ENCODE measurements around the gene L3MBTL1.
A peak's percentile ranks its signal among the peaks of the same experiment; 100 is the strongest.

Gene L3MBTL1

DNA sequence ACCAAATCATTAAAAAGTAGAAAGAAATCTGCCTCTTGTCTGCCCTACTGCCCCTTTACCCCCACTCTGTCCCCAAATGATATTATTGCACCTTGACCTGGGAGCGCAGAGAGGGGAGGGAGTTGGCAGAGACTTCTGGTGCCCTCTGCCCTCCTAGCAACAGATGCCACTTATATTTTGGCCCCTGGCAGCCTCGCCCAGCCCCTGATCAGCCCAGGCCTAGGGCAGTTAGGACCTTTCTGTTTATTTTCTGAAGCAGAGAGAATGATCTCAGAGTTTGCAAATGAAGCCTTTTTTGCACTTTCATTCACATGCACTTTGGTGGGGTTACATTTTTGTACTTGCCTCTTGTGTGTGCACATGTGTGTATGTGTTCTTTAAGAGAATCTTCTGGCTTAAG is 43.0 kb downstream of the L3MBTL1 start:
- H3K27ac ChIP-seq: no peak overlapping the region
- TF ChIP-seq, protein P1, sequence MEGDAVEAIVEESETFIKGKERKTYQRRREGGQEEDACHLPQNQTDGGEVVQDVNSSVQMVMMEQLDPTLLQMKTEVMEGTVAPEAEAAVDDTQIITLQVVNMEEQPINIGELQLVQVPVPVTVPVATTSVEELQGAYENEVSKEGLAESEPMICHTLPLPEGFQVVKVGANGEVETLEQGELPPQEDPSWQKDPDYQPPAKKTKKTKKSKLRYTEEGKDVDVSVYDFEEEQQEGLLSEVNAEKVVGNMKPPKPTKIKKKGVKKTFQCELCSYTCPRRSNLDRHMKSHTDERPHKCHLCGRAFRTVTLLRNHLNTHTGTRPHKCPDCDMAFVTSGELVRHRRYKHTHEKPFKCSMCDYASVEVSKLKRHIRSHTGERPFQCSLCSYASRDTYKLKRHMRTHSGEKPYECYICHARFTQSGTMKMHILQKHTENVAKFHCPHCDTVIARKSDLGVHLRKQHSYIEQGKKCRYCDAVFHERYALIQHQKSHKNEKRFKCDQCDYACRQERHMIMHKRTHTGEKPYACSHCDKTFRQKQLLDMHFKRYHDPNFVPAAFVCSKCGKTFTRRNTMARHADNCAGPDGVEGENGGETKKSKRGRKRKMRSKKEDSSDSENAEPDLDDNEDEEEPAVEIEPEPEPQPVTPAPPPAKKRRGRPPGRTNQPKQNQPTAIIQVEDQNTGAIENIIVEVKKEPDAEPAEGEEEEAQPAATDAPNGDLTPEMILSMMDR (conservative IDR thresholded peaks at IDR 0.05): no peak

DNA sequence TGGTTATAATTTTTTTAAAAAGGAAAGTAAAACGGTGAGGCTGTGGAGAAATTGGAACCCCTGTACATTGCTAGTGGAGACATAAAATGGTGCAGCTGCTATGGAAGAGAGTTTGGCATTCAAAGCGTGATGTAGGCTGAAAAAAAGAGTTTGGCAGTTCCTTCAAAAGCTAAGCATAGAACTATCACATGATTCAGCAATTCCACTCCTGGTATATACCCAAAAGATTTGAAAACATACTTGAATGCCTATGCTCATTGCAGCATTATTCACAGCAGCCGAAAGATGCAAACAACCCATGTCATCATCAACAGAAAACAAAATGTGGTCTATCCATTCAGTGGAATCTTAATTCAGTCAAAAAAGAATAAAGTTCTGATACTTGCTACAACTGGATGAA is 46.9 kb downstream of the L3MBTL1 start:
- TF ChIP-seq, protein P1 (conservative IDR thresholded peaks at IDR 0.05): no peak
- no peak overlapping the region for H3K27ac ChIP-seq

DNA sequence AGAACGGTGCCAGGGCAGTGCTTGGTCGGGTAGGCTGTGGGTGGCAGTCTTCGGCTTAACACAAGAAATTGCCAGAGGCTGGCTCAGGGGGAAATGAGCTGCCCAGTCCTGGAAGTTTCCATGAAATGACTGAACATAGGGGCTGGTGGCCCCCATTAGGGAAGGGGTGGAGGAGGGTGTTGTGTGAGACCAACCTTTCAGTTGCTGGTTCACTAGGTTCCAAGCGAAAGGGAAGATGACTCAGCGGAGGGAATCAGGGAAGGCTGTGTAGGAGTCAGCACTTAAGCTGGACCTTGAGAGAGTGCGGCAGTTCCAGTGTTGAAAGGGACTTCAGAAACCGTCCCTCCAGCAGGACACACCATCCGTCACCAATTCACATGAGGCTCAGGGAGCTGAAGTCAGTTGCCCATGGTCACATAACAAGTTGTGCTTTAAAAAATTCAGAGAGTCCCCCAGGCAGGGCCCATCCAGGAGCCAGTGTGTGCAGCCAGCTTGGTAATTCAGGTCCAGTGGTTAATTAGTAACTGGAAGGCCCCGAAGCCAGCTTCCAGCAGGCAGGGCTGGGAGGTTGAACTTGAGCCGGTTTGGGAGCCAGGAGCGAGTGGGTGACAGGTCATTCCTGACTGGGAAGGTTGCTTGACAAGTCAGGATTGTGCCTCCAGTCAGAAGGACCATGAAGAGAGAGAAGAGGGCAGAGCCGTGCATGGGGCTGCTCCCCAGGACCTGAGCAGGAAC is 51.1 kb downstream of the L3MBTL1 start, which contains the start of gene SGK2:
Gene SGK2, plus strand, starts transcription at position 616 of the 735 bp plus-strand sequence. CDS start 7,469 bp downstream, outside the sequence.
- TF ChIP-seq, protein P1 (conservative IDR thresholded peaks at IDR 0.05): no peak
- peak within 1 kb of the TSS; percentile 84 for H3K27ac ChIP-seq

DNA sequence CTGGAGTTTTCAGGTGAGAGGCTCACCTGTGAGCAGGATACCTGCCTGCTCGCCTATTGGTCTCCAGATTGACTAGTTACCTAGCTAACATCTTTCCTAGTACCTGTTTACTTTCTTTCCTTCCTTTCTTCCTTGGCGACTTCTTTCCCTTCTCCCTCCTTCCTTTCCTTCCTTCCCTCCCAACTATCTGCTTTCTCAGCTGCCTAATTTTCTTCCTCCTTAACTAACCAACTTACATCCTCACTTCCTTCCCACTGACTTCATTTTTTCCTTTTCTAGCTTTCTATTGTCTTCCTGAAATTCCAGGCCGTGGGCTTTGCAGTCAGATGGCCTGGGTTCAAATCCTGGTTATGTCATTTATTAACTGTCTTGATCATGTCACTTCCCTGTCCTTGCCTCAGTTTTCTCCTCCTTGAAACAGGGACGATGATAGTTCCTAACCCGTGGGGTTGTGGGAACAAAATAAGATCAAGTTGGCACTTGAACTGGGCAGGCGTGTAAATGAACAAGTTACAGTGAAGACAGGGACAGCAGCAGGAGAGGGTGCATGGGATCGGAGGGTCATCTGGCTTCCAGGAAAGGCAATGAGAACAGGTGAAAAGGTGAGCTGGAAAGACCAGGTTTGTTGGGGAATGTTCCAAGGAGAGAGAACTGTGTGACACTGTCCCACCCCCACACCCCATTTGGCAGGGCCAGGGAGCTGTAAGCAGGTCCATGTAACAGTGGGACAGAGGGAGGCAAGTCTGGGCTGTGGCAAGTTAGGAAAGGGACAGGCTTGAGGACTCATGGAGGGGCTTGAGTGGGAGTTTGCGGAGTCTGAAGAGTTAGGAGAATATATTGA is 51.9 kb downstream of the L3MBTL1 start:
- TF ChIP-seq, protein P1 (conservative IDR thresholded peaks at IDR 0.05): no peak
- peak overlapping the region; percentile 84 for H3K27ac ChIP-seq

DNA sequence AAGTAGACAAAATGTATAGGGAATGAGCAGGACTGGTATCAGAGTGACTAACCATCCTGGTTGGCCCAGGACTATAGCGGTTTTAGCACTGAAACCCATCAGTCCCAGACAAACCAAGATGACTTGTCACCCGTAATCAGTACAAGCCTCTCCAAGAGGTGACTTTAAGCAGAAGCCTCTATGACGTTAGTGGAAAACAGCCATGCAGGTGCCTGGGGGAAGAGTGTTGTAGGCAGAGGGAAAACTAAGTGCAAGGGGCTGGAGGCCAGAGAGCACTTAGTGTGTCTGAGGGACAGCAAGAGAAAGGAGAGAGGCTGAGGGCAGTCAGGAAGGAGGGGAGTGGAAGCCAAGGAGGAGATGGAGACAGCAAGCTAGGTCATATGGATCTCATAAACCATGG is 53.5 kb downstream of the L3MBTL1 start:
- H3K27ac ChIP-seq: no peak overlapping the region
- TF ChIP-seq, protein P1 (conservative IDR thresholded peaks at IDR 0.05): no peak

DNA sequence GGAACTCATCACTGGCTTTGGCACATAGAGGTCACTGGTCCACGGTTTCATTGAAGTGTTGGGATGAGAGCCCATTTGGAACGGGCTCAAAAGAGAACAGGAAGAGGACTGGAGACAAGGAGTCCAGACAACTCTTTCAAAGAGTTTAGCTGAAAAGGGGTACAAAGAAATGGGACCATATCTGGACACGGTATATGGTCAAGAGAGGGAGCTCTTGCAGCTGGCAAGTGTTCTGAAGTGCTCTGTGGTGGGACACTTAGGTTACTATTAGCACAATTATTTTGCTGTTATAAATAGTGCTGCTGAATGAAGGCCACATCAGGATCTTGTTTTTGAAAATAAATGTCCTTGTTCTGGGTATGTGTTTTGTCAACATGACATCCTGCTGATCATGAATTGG is 55.9 kb downstream of the L3MBTL1 start:
- H3K27ac ChIP-seq: no peak overlapping the region
- TF ChIP-seq, protein P1 (conservative IDR thresholded peaks at IDR 0.05): no peak

DNA sequence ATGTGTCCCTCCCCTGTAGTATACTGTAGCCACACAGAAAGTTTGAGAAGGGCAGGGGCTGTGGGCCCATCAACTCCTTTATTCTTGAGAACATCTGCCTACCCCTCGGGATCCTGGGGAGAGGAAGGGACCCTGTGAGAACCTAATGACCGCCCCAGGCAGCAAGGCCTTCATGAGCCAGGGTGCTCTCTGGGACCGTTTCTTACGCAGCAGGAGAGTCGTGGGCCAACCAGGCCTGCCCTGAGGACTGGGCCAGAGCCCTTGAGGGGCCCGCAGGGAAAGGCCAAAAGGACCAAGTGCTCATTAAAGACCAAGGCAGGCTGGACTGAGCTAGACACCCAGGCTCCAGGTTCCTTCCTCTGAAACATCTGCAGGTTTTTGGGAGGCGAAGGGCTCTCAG is 56.5 kb downstream of the L3MBTL1 start:
- no peak overlapping the region for H3K27ac ChIP-seq
- TF ChIP-seq, protein P1 (conservative IDR thresholded peaks at IDR 0.05): no peak
